ENCODE measurements around the gene LRRC66. TPM values are rescaled to one million over a fixed set of nuclear protein-coding genes. Genes with fewer than 3 reads are reported as not detected.

LRRC66 gene
- total and polyA plus RNA-seq, 2 of the 8 experiments (the other 6 are each of a cell fraction or from before 2014, with no cell fraction given): 0.05 to 0.11 TPM

GRCh38 chr4:52014903-52015302 is 5.3 kb downstream of the LRRC66 start (continued):
- TF ChIP-seq ATF2 (IDR thresholded peaks at IDR 0.05; ENCODE audit: low read length) (no peak), RFX5 (IDR thresholded peaks at IDR 0.05; ENCODE audit: borderline replicate concordance, low read depth, low read length) (no peak), RBBP5 (IDR thresholded peaks at IDR 0.05; ENCODE audit: borderline replicate concordance, low read depth, low read length) (no peak), RAD21 (IDR thresholded peaks at IDR 0.05 in 1 of 2, conservative IDR thresholded peaks at IDR 0.05 in 1 of 2; ENCODE audit: low read depth in 2 of 2, low read length in 2 of 2) (no peak), EP300 (IDR thresholded peaks at IDR 0.05; ENCODE audit: borderline replicate concordance in 1 of 2, low read depth in 2 of 2, low read length in 2 of 2) (no peak)
